GM23248 (cell line): ENCODE measurements around the gene EXD3.

Experiments used
- EZH2 ChIP-seq: fragments of 200-600 bp; sonication (generic); IDR thresholded peaks from 2 replicates; pipeline ENCODE4 v1.6.1; 2018; ENCODE audit warnings: antibody characterized with exemption, mild to moderate bottlenecking; ENCODE audit not compliant: insufficient read depth, poor library complexity, severe bottlenecking
- EZH2phosphoT487 ChIP-seq: fragments of 200-600 bp; sonication (generic); IDR thresholded peaks from 2 replicates; pipeline ENCODE4 v1.6.1; 2018; ENCODE audit warnings: antibody characterized with exemption, moderate library complexity, mild to moderate bottlenecking, low read depth; ENCODE audit not compliant: insufficient read depth

DNA sequence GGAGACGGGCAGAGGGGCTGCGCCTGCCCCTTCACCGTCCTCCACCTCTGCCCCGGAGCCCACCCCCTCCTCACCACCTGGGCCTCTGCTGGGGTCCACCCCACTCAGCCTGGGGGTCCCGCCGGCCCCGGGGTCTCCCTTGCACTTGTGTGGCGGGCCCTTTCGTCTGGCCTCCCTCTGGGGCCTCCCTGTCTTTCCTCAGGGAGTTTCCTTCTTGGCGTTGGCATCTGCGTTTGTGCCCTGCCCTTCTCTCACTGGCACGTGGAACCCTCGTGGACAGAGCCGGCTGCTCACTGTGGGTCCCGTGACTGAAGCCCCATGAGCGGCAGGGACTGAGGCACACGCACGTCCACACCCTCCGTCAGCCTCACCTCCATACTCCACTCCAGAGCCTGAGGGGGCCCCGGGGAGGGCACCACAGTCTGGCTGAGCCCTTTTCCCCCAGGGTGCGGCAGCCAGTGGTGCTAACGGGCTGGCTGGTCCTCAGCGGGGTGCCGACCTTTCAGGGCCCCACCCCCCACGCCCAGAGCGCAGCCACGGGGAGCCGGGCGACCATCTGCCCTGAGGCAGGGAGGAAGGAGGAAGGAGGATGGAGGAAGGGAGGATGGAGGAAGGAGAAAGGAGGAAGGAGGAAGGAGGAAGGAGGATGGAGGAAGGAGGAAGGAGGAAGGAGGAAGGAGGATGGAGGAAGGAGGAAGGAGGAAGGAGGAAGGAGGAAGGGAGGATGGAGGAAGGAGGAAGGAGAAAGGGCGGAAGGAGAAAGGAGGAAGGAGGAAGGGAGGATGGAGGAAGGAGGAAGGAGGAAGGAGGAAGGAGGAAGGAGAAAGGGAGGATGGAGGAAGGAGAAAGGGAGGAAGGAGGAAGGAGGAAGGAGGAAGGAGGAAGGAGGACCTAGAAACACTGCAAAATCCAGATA lies 67.9 kb downstream of the EXD3 start:
- TF ChIP-seq EZH2phosphoT487: no peak
- no peak for TF ChIP-seq EZH2
